ENCODE measurements around the gene HACD2. TPM values are rescaled to one million over a fixed set of nuclear protein-coding genes. Genes with fewer than 3 reads are reported as not detected.

Gene HACD2
- total RNA-seq, 1 donor from 2014 or later = 35.9 TPM

GRCh38 chr3:123632161-123632655, 47.4 kb upstream of the HACD2 start:
- no peak overlapping the region for H3K4me3 ChIP-seq
- no peaks in the 10 kb centered on the region for H3K9me3 ChIP-seq (ENCODE audit: low read depth)
- peak overlapping the region; percentile 31 for H3K4me2 ChIP-seq
- no peaks in the 10 kb centered on the region for H3K79me2 ChIP-seq (ENCODE audit: low read depth)
- peak overlapping the region; percentile 47 for H3K27ac ChIP-seq
- peaks cover 45% of the 10 kb centered on the region for H3K4me1 Mint-ChIP-seq
- no peak for TF ChIP-seq EZH2phosphoT487 (IDR thresholded peaks at IDR 0.05)
- TF ChIP-seq CTCF (IDR thresholded peaks at IDR 0.05) = no peak
- no peaks in the 10 kb centered on the region for H3K36me3 ChIP-seq
- H3K9me3 Mint-ChIP-seq = no peaks in the 10 kb centered on the region
- H3K9ac ChIP-seq = no peak overlapping the region
- H3K4me1 ChIP-seq = peaks cover 42% of the 10 kb centered on the region
- peaks cover 3% of the 10 kb centered on the region for H3K27me3 Mint-ChIP-seq (ENCODE audit: insufficient read depth, low read depth)
- peaks cover 20% of the 10 kb centered on the region for H3F3A ChIP-seq (ENCODE audit: low read depth)
- peak overlapping the region; percentile 67 for H3K27ac Mint-ChIP-seq
- peaks cover 30% of the 10 kb centered on the region for H4K20me1 ChIP-seq (ENCODE audit: low read depth)
- no peak overlapping the region for H2AFZ ChIP-seq (replicated peaks)
- DNase-seq (ENCODE audit: low spot score) = peak; percentile 22
- no peaks in the 10 kb centered on the region for H3K27me3 ChIP-seq
- H3K36me3 Mint-ChIP-seq = peaks cover 38% of the 10 kb centered on the region
- H3K4me3 Mint-ChIP-seq = no peak overlapping the region

DNA sequence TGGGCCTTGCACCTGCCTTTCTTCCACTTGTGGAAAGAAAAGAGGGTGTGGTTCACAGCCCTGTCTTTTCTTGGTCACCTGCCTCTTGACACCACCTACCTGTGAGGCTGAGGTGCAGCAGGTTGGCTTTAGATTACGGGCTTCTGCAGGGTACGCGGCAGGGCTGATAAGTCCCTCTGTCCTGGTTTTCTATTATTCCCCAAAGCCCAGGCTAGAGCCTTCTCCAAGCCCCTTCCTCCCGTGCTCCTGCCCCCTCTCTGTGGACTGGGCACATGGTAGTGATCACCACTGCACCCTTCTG, 44.8 kb upstream of the HACD2 start:
- no peak overlapping the region for H3K4me2 ChIP-seq
- peaks cover 50% of the 10 kb centered on the region for H3K36me3 Mint-ChIP-seq

GRCh38 chr3:123628996-123629746, 44.3 kb upstream of the HACD2 start:
- no peak overlapping the region for H3K9ac ChIP-seq
- H3K4me3 ChIP-seq = no peak overlapping the region
- H3K36me3 ChIP-seq = no peaks in the 10 kb centered on the region
- Mint-ChIP-seq H3K4me1 (peaks cover 18% of the 10 kb centered on the region), H3K4me3 (no peak overlapping the region), H3K27me3 (ENCODE audit: insufficient read depth, low read depth) (peaks cover 3% of the 10 kb centered on the region), H3K27ac (peak overlapping the region; percentile 57), H3K9me3 (no peaks in the 10 kb centered on the region), H3K36me3 (peaks cover 47% of the 10 kb centered on the region)
- no peak overlapping the region for H3K4me2 ChIP-seq
- H3F3A ChIP-seq (ENCODE audit: low read depth) = peaks cover 9% of the 10 kb centered on the region
- H3K4me1 ChIP-seq = peaks cover 13% of the 10 kb centered on the region
- H2AFZ ChIP-seq (replicated peaks) = no peak overlapping the region
- H4K20me1 ChIP-seq (ENCODE audit: low read depth) = peaks cover 7% of the 10 kb centered on the region
- TF ChIP-seq EZH2 (IDR thresholded peaks at IDR 0.05) = no peak
- TF ChIP-seq EZH2phosphoT487 (IDR thresholded peaks at IDR 0.05) = no peak
- no peak for TF ChIP-seq CTCF (IDR thresholded peaks at IDR 0.05)
- no peak overlapping the region for H3K27ac ChIP-seq
- DNase-seq (ENCODE audit: low spot score) = no peak
- H3K9me3 ChIP-seq (ENCODE audit: low read depth) = no peaks in the 10 kb centered on the region
- H3K79me2 ChIP-seq (ENCODE audit: low read depth) = no peaks in the 10 kb centered on the region
- no peaks in the 10 kb centered on the region for H3K27me3 ChIP-seq

More for the DNA sequence above, 44.8 kb upstream of the HACD2 start:
- Mint-ChIP-seq H3K9me3 (no peaks in the 10 kb centered on the region), H3K27me3 (ENCODE audit: insufficient read depth, low read depth) (peaks cover 3% of the 10 kb centered on the region), H3K27ac (no peak overlapping the region), H3K4me1 (peaks cover 23% of the 10 kb centered on the region), H3K4me3 (no peak overlapping the region)
- TF ChIP-seq EZH2phosphoT487 (IDR thresholded peaks at IDR 0.05) (no peak), EZH2 (IDR thresholded peaks at IDR 0.05) (no peak), CTCF (IDR thresholded peaks at IDR 0.05) (no peak)
- Histone ChIP-seq H3K4me3 (no peak overlapping the region), H3K36me3 (no peaks in the 10 kb centered on the region), H3K9ac (no peak overlapping the region), H3K27ac (no peak overlapping the region), H3F3A (ENCODE audit: low read depth) (peaks cover 9% of the 10 kb centered on the region), H3K4me1 (peaks cover 18% of the 10 kb centered on the region), H2AFZ (replicated peaks) (no peak overlapping the region), H3K9me3 (ENCODE audit: low read depth) (no peaks in the 10 kb centered on the region), H3K27me3 (no peaks in the 10 kb centered on the region), H3K79me2 (ENCODE audit: low read depth) (no peaks in the 10 kb centered on the region), H4K20me1 (ENCODE audit: low read depth) (peaks cover 11% of the 10 kb centered on the region)
- DNase-seq (ENCODE audit: low spot score) = no peak
